Type B pancreatic cell (in vitro differentiated cells): ENCODE results near the gene GNB3. TPM values are rescaled to one million over a fixed set of nuclear protein-coding genes. Genes with fewer than 3 reads are reported as not detected.

Source experiments
- DNase-seq: peaks from one replicate; pipeline ENCODE4 v3.0.0; 2021; ENCODE audit warnings: mixed read lengths; ENCODE audit not compliant: unreplicated experiment; ENCODE audit errors: extremely low spot score
- H3K27ac Mint-ChIP-seq: 2 replicates; pipeline ENCODE4 v1.8.0; 2021; ENCODE audit warnings: mild to moderate bottlenecking, mixed read lengths
- H3K27me3 Mint-ChIP-seq: 2 replicates; pipeline ENCODE4 v1.8.0; 2021; ENCODE audit warnings: mixed read lengths
- H3K36me3 Mint-ChIP-seq: 2 replicates; pipeline ENCODE4 v1.8.0; 2021; ENCODE audit warnings: mixed read lengths
- H3K4me1 Mint-ChIP-seq: one replicate; pipeline ENCODE4 v1.8.0; 2021; ENCODE audit warnings: mixed read lengths; ENCODE audit not compliant: unreplicated experiment
- H3K4me3 Mint-ChIP-seq: 2 replicates; pipeline ENCODE4 v1.8.0; 2021; ENCODE audit warnings: mild to moderate bottlenecking, mixed read lengths
- H3K9me3 Mint-ChIP-seq: 2 replicates; pipeline ENCODE4 v1.8.0; 2021; ENCODE audit warnings: mixed read lengths
- total RNA-seq: library from RNA; stranded (reverse); gene quantifications from 2 replicates; pipeline ENCODE4 v1.2.1, GENCODE V29; 2021; ENCODE audit warnings: low replicate concordance
- TF ChIP-seq, protein P1 (sequence below): fragments of 200-600 bp; sonication (generic); conservative IDR thresholded peaks from 2 replicates; pipeline ENCODE4 v1.5.0; 2021; ENCODE audit warnings: antibody characterized with exemption, mild to moderate bottlenecking

The GNB3 gene
- total RNA-seq, 1 donor from 2014 or later: 25.2 TPM

DNA sequence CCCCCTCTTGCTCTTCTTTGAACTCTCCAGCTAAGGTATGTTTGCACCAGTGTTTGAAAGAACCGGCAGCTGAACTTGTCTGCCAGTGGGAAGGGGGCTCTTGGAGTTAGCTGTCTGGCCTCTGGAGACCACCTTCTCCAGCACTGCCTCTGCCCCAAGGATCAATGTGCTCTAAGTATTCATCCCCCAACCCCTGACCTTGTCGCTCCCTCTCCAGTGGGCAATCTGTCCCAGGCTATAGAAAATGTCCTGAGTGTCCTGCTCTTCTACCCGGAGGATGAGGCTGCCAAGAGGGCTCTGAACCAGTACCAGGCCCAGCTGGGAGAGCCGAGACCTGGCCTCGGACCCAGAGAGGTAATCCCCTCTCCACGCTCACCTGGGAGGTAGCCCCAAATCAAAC lies 9.7 kb upstream of the GNB3 start:
- H3K27ac Mint-ChIP-seq: no peak overlapping the region
- H3K9me3 Mint-ChIP-seq: no peaks in the 10 kb centered on the region
- TF ChIP-seq, protein P1, sequence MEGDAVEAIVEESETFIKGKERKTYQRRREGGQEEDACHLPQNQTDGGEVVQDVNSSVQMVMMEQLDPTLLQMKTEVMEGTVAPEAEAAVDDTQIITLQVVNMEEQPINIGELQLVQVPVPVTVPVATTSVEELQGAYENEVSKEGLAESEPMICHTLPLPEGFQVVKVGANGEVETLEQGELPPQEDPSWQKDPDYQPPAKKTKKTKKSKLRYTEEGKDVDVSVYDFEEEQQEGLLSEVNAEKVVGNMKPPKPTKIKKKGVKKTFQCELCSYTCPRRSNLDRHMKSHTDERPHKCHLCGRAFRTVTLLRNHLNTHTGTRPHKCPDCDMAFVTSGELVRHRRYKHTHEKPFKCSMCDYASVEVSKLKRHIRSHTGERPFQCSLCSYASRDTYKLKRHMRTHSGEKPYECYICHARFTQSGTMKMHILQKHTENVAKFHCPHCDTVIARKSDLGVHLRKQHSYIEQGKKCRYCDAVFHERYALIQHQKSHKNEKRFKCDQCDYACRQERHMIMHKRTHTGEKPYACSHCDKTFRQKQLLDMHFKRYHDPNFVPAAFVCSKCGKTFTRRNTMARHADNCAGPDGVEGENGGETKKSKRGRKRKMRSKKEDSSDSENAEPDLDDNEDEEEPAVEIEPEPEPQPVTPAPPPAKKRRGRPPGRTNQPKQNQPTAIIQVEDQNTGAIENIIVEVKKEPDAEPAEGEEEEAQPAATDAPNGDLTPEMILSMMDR: no peak
- H3K4me1 Mint-ChIP-seq: peaks cover 10% of the 10 kb centered on the region
- peaks cover 15% of the 10 kb centered on the region for H3K27me3 Mint-ChIP-seq
- H3K4me3 Mint-ChIP-seq: peak overlapping the region; percentile 79
- H3K36me3 Mint-ChIP-seq: peaks cover 22% of the 10 kb centered on the region
- DNase-seq: no peak

DNA sequence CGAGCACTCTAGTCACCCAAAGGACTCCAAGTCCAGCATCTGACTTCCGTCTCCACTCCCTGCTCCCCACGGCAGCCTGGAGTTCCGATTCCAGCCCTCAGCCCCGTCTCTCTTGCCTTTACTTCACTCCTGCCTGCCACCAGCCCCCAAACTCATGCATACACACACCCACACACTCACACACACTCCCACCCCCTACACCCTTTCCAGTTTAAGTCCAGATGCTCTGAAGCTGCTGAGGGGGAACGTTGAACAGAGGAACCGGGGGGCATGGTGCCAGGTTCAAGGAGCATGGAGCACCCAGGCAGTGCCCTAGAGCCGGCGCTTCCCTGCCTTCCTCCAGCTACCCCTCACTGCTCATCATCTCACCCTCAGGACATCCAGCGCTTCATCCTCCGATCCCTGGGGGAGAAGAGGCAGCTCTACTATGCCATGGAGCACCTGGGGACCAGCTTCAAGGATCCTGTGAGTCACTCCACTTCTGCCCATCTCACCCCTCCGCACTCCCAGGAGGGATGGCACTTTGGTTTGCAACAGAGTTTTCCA lies 9.2 kb upstream of the GNB3 start:
- Mint-ChIP-seq H3K4me1 (peaks cover 10% of the 10 kb centered on the region), H3K9me3 (no peaks in the 10 kb centered on the region), H3K4me3 (peak overlapping the region; percentile 48), H3K36me3 (peaks cover 25% of the 10 kb centered on the region), H3K27me3 (peaks cover 15% of the 10 kb centered on the region), H3K27ac (no peak overlapping the region)
- TF ChIP-seq, protein P1: no peak
- no peak for DNase-seq

DNA sequence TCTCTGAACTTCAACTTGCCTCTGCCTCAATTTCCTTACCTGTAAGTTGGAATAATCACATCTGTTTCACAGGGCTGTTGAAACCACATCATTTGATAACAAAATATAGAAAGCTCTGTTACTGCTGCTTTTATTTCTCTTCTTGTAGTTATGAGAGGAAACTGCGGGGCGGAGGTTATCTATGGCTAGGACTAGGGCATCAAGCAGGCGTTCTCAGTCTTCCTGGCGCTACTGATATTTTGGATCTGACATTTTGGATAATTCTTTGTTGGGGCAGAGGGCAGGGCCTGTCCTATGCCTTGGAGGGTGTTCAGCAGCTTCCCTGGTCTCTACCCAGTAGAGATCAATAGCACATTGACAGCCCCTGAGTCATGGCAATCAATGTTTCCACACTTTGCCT lies 8.6 kb upstream of the GNB3 start:
- Mint-ChIP-seq H3K9me3 (no peaks in the 10 kb centered on the region), H3K27ac (no peak overlapping the region), H3K27me3 (peaks cover 15% of the 10 kb centered on the region), H3K4me3 (peak overlapping the region; percentile 48), H3K36me3 (peaks cover 25% of the 10 kb centered on the region), H3K4me1 (peaks cover 9% of the 10 kb centered on the region)
- TF ChIP-seq, protein P1: no peak
- DNase-seq: no peak

DNA sequence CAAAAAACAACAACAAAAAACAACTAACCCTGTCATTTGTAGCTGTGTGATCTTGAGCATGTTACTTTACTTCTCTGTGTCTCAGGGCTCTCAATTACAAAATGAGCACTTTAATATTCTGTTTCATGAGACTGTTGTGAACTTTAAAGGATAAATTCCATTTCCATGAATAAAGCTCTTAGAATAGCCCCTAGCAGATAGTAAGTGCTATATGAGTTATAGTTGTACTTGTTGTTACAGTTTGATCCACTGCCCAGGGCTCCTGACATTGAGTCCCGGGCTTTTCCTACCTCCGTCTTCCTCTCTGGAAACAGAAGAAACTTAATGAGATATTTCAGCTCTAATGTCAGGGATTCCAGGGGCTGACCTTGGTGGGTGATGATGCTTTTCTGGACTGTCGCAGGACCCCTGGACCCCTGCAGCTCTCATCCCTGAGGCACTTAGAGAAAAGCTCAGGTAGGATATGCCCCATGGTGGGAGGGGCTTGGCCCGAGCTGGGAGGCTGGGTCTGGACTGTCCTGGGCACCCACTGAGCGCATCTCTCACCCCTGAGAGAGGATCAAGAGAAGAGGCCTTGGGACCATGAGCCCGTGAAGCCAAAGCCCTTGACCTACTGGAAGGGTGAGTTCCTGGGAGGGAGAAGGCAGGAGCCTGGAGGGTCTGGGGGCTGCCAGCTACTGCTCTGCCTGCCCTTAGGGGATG lies 7.4 kb upstream of the GNB3 start:
- no peaks in the 10 kb centered on the region for H3K4me1 Mint-ChIP-seq
- peaks cover 29% of the 10 kb centered on the region for H3K36me3 Mint-ChIP-seq
- TF ChIP-seq, protein P1: no peak
- H3K27me3 Mint-ChIP-seq: peaks cover 7% of the 10 kb centered on the region
- H3K4me3 Mint-ChIP-seq: no peak overlapping the region
- no peak overlapping the region for H3K27ac Mint-ChIP-seq
- no peak for DNase-seq
- H3K9me3 Mint-ChIP-seq: no peaks in the 10 kb centered on the region

DNA sequence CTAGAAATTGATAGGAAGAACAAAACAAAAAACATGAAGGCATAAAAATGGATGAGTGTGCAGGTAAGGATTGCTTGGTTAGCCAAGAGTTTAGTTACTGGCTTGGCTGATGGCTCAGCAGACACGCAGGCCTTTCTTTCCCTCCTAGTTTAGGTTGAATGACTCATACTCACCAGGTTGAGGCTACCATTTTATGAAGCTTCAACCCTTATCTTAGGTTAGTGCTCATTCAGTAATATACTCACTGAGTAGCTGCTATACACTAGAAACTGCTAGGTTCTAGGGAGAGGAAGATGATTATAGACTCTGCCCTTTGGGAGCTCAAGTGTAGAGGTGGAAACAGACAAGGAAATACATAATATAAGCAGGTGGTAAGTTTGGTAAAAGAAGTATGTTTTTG lies 6.5 kb upstream of the GNB3 start:
- H3K27me3 Mint-ChIP-seq: peaks cover 3% of the 10 kb centered on the region
- no peak overlapping the region for H3K27ac Mint-ChIP-seq
- H3K4me1 Mint-ChIP-seq: no peaks in the 10 kb centered on the region
- DNase-seq: no peak
- TF ChIP-seq, protein P1: no peak
- H3K4me3 Mint-ChIP-seq: no peak overlapping the region
- H3K36me3 Mint-ChIP-seq: peaks cover 31% of the 10 kb centered on the region
- no peaks in the 10 kb centered on the region for H3K9me3 Mint-ChIP-seq
